NCI-H2107 (cell line): ENCODE measurements around the gene GGN.
"Not testable (repeated sequence)": the region's sequence is repeated elsewhere in the genome, so short reads cannot be mapped to it uniquely, and the experiment has no call there.

Experiments
- DNase-seq: peaks from one replicate; lab custom pipeline; 2025; lab: John Stamatoyannopoulos, UW

GGN gene

GRCh38 chr19:38411898-38412297 lies 24.1 kb upstream of the GGN start:
- not testable (repeated sequence) for DNase-seq

DNA sequence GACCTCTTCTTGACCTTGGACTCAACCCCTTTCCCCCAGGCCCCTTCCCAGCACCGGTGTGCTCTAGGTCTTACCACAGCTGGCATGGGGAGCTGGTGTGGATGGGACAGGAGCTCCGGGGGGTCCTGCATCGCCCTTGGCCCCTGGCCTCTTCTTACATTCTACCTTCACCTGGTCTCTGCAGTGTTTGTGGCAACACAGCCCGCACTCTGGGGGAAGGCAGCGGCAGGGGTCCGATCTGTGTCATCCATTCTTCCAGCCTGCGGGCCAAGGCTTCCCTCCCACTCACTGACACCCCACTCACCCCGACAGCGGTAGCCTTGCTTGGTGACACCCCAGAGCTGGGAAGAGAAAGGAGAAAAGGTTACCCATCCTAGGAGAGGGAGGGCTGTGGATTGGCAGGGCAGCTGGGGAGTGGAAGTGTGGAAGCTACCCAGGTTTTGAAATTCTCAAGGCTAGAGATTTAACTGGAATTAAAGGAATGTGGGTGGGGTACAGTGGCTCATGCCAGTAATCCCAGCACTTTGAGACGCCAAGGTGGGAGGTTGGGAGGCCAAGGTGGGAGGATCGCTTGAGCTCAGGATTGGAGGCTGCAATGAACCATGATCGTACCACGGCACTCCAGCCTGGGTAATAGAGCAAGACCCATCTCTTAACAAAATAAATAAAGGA lies 23.3 kb upstream of the GGN start:
- DNase-seq = no peak

DNA sequence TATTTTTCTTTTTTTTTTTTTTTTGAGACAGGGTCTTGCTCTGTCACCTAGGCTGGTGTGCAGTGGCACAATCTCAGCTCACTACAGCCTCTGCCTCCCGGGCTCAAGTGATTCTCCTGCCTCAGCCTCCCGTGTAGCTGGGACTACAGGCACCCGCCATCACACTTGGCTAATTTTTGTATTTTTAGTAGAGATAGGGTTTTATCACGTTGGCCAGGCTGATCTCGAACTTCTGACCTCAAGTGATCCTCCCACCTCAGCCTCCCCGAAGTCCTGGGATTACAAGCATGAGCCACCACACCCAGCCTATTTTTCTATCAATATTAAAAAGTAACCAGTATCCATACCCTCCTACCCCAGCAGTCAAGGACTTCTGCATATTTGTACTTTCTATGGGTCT lies 22.6 kb upstream of the GGN start:
- not testable (repeated sequence) for DNase-seq

GRCh38 chr19:38409631-38410133 lies 21.8 kb upstream of the GGN start:
- DNase-seq = no peak

GRCh38 chr19:38405276-38405675 lies 17.4 kb upstream of the GGN start:
- DNase-seq = no peak

DNA sequence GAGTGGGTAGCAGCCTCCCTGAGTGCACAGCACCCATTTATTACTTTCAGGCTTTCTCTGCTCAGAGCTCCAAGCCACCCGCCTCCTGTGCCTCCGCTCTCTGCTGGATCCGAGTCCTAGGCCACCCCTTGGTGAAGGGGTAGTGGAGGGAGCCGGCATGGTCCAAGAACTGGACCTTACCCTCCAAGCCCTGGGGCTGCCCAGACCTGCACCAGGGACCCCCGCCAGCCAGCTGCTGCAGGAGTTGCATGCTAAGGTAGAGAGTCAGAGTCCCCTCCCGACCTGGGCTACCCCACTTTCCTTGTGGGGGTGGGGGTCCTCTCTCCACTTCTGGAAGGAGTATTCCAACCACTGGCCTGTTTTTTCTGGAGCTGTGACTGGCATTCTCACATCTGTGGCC lies 17.0 kb upstream of the GGN start:
- DNase-seq = no peak

DNA sequence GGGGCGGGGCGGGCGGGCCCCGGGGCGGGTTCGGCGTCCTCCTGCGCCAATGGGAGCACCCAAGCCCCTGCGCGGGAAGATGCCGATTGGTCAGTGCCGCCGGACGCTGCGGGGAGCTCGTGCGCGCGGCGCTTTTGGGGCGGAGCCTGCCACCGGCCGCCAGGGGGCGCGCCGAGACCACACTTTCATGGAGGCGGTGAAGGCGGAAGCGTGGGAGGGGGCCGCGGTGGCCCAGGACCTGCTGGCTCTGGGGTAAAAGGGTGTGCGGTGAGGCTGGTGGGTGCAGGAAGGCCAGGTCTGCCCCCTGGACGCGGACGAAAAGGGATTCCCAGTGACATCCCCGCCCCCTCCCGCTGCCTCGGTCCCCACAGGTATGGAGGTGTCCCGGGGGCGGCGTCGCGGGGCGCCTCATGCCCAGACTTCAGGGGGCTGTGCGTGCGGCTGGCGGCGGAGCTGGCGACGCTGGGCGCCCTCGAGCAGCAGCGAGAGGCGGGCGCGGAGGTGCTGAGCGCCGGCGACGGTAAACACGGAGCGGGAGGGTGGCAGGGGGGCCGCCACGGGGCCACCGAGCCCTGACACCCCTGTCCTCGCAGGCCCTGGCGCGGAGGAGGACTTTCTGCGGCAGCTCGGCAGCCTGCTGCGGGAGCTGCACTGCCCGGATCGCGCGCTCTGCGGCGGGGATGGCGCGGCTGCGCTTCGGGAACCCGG lies 15.3 kb upstream of the GGN start, which contains the start of gene FAM98C:
TSS of gene FAM98C (plus strand) at position 127 of the 708 bp plus-strand sequence. CDS start at position 188, 61 bp downstream.
- peak; percentile 96 for DNase-seq

GRCh38 chr19:38402623-38402966 lies 14.8 kb upstream of the GGN start:
- no peak for DNase-seq

DNA sequence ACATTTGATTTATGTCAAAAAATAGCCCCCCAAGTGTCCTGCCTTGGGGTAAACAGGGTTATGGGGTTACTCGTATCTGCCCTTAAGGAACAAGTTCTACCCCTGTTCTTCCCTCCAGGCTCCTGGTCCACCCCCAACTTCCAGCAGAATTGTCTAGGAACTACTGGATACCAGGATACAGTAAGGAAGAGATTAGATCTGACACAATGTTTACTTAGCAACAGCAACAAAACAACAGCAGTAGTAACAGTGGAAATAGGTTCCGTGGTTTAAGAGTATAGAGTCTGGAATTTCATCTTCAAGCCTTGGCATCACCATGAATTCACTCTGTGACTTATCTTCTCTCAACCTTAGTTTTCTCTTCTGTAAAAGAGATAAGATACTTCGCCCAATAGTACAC lies 13.3 kb upstream of the GGN start:
- no peak for DNase-seq

GRCh38 chr19:38400361-38400760 lies 12.5 kb upstream of the GGN start:
- DNase-seq = no peak

DNA sequence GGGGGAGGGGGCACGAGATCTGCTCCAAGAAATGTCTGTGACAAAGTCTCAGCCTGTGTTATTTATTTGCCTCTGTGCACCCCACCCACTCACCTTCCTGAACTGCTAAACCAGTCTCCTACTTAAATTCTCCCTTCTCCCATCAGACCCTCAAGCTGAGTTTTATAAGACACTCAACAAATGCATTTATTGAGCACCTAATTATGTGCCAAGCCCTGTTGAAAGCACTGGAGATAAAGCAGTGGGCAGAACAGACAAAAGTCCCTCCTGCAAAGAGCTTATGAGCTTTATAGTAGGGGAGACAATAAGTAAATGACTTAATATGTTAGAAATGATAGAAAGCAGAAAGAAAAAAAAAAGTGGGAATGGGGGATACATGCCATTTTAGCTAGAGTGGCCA lies 11.7 kb upstream of the GGN start:
- DNase-seq = no peak

DNA sequence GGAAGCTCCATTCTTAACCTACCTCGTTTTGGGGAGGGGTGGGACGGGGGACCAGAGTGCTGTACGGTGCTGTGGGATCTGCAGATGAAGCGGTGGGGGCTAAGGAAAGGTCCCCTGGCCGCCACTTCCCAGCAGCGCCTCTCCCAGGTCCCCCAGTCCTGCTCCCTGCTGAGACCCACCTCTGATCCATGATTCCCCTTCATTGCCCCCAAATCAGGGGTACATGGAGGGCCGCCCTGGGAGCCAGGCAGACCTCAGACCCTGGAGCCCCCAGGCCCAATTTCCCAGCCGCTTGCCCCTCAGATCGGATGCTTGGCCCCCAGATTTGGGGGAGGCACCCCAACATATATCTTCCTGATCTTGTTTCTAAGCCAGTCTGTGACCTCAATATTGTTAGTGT lies 11.2 kb upstream of the GGN start:
- DNase-seq = no peak

DNA sequence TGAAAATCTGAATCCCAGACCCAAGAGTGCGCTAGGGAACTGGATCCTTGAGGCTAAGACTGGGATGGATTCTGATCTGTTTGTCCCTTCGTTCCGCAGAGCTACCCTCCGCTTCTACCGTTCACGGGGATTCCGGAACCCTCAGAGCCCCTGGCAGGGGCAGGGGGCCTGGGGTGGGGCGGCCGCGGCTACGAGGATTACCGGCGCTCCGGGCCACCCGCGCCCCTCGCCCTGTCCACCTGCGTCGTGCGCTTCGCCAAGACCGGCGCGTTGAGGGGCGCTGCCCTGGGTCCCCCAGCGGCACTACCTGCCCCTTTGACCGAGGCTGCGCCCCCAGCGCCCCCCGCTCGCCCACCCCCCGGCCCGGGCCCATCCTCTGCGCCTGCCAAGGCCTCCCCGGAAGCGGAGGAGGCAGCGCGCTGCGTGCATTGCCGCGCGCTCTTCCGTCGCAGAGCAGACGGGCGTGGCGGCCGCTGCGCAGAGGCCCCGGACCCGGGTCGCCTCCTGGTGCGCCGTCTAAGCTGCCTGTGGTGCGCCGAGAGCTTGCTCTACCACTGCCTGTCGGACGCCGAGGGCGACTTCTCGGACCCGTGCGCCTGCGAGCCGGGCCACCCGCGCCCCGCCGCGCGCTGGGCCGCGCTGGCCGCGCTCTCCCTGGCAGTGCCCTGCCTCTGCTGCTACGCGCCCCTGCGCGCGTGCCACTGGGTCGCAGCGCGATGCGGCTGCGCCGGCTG lies 7.7 kb upstream of the GGN start:
- no peak for DNase-seq

- no peak for DNase-seq
These were observed 6.7 kb upstream of the GGN start for GRCh38 chr19:38394488-38394887.

GRCh38 chr19:38392707-38393308 lies 5.0 kb upstream of the GGN start:
- no peak for DNase-seq

DNA sequence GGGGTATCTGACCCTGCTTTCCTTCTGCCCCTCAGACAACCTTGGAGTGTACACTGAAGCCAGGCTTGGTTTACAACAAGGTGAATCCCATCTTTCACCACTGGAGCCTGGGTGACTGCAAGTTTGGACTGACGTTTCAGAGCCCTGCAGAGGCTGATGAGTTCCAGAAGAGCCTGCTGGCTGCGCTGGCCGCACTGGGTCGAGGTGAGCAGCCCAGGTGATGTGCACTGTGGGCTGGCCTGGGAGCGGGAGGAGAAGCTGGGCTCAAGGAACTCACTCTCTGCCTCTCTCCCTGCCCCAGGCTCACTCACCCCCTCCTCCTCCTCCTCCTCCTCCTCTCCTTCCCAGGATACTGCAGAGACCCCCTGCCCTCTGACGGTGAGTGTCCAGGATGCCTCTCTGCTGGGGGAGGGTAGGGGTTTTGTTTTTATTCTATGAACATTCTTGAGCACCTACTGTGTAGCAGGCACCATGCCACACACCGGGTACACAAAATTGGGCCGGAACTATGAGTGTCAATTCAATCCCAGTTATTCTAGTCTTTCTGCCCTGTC lies 4.2 kb upstream of the GGN start:
- DNase-seq = no peak

DNA sequence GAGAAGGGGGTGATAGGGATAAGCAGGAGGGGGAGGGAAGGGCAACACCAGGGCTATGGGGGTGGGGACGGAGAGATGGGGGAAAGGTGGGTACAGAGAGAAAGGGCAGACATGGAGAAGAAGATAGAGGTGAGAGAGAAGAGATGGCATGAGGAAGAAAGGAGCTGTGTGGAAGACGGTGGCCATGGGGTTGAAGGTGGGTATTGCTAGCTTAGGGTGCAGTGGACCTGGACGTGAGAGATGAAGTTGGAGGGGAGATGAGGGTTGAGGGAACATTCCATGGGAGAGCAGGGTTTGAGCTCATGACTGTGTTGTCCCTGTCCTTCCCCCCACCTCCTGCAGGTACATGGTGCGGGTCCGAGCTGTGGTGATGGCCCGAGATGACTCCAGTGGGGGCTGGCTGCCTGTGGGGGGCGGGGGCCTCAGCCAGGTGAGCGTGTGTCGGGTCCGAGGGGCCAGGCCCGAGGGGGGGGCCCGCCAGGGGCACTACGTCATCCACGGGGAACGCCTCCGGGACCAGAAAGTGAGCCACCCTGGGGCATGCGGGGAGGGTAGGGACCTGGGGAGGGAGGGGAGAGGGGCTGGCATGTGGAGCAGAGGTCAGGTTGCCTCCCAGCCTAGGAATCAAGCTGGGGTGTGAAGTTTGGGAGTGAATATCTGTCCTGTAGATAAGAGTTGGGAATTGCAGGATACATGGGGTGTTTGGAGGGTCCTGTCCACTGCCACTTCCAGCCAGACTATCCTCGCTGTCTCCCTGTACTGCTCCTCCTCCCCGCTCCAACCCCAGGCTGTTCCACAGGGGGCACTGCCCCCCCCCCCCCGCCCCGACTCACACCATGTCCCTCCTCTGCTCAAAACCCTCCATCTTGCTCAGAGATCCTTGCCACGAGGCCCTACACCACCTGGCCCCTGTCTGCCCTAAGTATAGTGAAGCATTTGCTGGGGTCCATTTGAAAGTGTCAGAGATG lies 2.4 kb upstream of the GGN start:
- no peak for DNase-seq

- no peak for DNase-seq
These were observed 1.5 kb upstream of the GGN start for GRCh38 chr19:38389101-38389925.

DNA sequence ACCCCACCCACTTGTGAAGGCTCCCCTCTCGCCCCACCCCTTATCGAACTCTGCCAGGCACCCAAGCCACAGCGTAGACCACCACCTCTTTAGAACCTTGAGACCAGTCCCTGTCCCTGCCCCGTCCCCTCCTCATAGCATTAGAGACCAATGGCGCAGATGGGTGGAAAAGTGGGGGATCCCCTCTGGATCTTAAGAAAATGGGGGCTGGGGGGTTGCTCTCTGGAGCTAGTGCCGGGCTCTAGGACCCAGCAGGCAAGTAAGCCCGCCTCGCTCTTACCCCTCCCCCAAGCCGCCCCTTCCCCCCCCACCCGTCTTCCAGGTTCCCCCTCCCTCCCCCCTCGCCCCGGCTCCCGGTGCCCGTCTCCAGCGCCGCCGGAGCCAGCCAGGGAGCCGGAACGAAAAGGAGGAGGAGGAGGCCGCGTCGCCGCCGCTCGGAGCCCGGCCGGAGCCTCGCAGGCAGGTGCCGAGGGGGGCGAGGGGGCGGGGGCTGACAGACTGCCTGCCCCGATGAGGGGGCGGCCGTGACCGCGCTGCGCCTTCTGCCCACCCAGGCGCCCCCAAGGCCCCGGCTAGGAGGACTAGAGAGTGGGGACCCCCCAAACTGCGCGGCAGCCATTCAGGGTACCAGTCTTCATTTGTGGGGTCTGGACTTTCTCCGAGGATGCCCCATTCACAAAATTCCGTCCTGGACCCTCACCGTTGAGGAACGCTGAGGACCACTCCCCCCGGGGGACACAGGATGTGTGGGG lies 691 bp upstream of the GGN start, which contains the start of gene SPRED3:
TSS of gene SPRED3 (plus strand) at position 349 of the 752 bp plus-strand sequence. CDS start 1,606 bp downstream, outside the sequence.
- no peak for DNase-seq
